Subcutaneous preadipocyte (primary cell): ENCODE data around the gene AGK. TPM values are rescaled to one million over a fixed set of nuclear protein-coding genes. Genes with fewer than 3 reads are reported as not detected.

Experiments used
- total RNA-seq: library from RNA; depleted of rRNA; stranded (reverse); fragments of >200 nt; gene quantifications from 2 replicates; pipeline ENCODE4 v1.2.3, GENCODE V29; 2012

AGK gene
- 32.3 and 35.0 TPM in 2 replicates for total RNA-seq

GRCh38 chr7:141551094-141551781 is at the start of gene AGK:
AGK (plus strand) TSS chr7:141551410; CDS start chr7:141555467, 4,057 bp downstream.

GRCh38 chr7:141702047-141702567 is 150.9 kb downstream of the AGK start, which contains the start of gene DENND11:
DENND11 (minus strand) TSS chr7:141702166; CDS start chr7:141702153, 13 bp downstream.

Other genes starting within 250 kb of the AGK start
- gene DENND11, start 150.8 kb downstream of the AGK start, total RNA-seq: 4.8 and 6.3 TPM in 2 replicates
- gene WEE2, start 156.9 kb downstream of the AGK start, total RNA-seq: not detected in 2 replicates
- 115 and 118 TPM in 2 replicates for gene SSBP1, start 186.9 kb downstream of the AGK start, total RNA-seq
- gene TAS2R3, start 212.7 kb downstream of the AGK start, total RNA-seq: 1.8 TPM in 2 replicates
- 1.4 and 1.5 TPM in 2 replicates for gene TAS2R4, start 225.3 kb downstream of the AGK start, total RNA-seq
- 0.59 and 1.5 TPM in 2 replicates for gene TAS2R5, start 238.8 kb downstream of the AGK start, total RNA-seq